ENCODE measurements around the gene CHD2.

DNA sequence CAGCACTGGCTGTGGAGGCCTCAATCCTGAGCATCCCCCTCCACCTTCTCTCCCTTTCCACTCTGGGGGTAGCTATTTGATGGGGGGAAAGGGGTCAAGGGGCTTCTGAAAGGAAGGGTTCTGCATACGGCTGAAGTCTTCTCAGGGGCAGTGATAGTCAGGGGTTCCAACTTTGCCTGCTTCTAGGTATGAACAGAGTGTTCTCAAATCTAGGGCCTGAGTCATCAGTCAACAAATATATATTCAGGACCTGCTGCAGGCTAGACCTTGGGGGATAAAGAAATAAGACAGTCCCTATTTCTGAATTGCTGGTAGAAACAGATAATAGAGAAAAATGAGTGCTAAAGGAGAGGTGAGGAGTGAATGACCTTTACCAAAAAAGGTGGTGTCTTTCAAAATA, 176.1 kb downstream of the CHD2 start:
- no peak for TF ChIP-seq POLR2A (IDR thresholded peaks at IDR 0.05)
- TF ChIP-seq, protein P1, sequence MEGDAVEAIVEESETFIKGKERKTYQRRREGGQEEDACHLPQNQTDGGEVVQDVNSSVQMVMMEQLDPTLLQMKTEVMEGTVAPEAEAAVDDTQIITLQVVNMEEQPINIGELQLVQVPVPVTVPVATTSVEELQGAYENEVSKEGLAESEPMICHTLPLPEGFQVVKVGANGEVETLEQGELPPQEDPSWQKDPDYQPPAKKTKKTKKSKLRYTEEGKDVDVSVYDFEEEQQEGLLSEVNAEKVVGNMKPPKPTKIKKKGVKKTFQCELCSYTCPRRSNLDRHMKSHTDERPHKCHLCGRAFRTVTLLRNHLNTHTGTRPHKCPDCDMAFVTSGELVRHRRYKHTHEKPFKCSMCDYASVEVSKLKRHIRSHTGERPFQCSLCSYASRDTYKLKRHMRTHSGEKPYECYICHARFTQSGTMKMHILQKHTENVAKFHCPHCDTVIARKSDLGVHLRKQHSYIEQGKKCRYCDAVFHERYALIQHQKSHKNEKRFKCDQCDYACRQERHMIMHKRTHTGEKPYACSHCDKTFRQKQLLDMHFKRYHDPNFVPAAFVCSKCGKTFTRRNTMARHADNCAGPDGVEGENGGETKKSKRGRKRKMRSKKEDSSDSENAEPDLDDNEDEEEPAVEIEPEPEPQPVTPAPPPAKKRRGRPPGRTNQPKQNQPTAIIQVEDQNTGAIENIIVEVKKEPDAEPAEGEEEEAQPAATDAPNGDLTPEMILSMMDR (IDR thresholded peaks at IDR 0.05) = no peak
